ENCODE results near the gene RUNDC1.
"Not testable (repeated sequence)": the region's sequence is repeated elsewhere in the genome, so short reads cannot be mapped to it uniquely, and the experiment has no call there.

The RUNDC1 gene

GRCh38 chr17:42997984-42998938 lies 17.9 kb downstream of the RUNDC1 start, which contains the start of gene RPL27:
RPL27 (plus strand) TSS chr17:42998419; CDS start chr17:42998751, 332 bp downstream.
- Mint-ChIP-seq H3K4me3 (peak within 1 kb of the TSS; percentile 95 to 97 (median 97)), H3K36me3 (ENCODE audit: low read depth) (peaks cover 38% of the 10 kb centered on the region), H3K9me3 (no peaks in the 10 kb centered on the region), H3K27ac (peak within 1 kb of the TSS; percentile 71 to 98 (median 84)), H3K4me1 (peaks cover 18% of the 10 kb centered on the region), H3K27me3 (ENCODE audit: low read depth) (no peaks in the 10 kb centered on the region)
- peak; percentile 83 to 91 (median 91) for TF ChIP-seq CTCF (IDR thresholded peaks at IDR 0.05; ENCODE audit: unreplicated experiment in 3 of 3)

GRCh38 chr17:42999003-42999525 lies 18.7 kb downstream of the RUNDC1 start:
- peaks cover 18% of the 10 kb centered on the region for H3K4me1 Mint-ChIP-seq
- H3K27me3 Mint-ChIP-seq (ENCODE audit: low read depth), result no peaks in the 10 kb centered on the region
- no peak for TF ChIP-seq CTCF (IDR thresholded peaks at IDR 0.05; ENCODE audit: unreplicated experiment in 3 of 3)
- H3K4me3 Mint-ChIP-seq, result peak overlapping the region; percentile 95 to 97 (median 97)
- H3K36me3 Mint-ChIP-seq (ENCODE audit: low read depth), result peaks cover 41% of the 10 kb centered on the region
- H3K9me3 Mint-ChIP-seq, result no peaks in the 10 kb centered on the region
- peak overlapping the region; percentile 71 to 98 (median 84) for H3K27ac Mint-ChIP-seq

GRCh38 chr17:43000894-43001293 lies 20.5 kb downstream of the RUNDC1 start:
- Mint-ChIP-seq H3K4me1 (peaks cover 18% of the 10 kb centered on the region), H3K36me3 (ENCODE audit: low read depth) (peaks cover 46% of the 10 kb centered on the region)
- not testable (repeated sequence) for H3K9me3 Mint-ChIP-seq; H3K27me3 Mint-ChIP-seq (ENCODE audit: low read depth); H3K27ac Mint-ChIP-seq; H3K4me3 Mint-ChIP-seq

- peak overlapping the region in 2 of 3 experiments; percentile 8 to 10 for H3K4me3 Mint-ChIP-seq
- H3K36me3 Mint-ChIP-seq (ENCODE audit: low read depth), result peaks cover 46% of the 10 kb centered on the region
- TF ChIP-seq CTCF (IDR thresholded peaks at IDR 0.05; ENCODE audit: unreplicated experiment in 3 of 3), result no peak
- H3K27me3 Mint-ChIP-seq (ENCODE audit: low read depth), result no peaks in the 10 kb centered on the region
- peak overlapping the region in 1 of 3 experiments; percentile 32 for H3K27ac Mint-ChIP-seq
- H3K9me3 Mint-ChIP-seq, result no peaks in the 10 kb centered on the region
- H3K4me1 Mint-ChIP-seq, result peaks cover 19% of the 10 kb centered on the region
These were observed 23.3 kb downstream of the RUNDC1 start for GRCh38 chr17:43003542-43004172.

GRCh38 chr17:43006639-43007551 lies 26.5 kb downstream of the RUNDC1 start, which contains the start of gene IFI35:
IFI35 (plus strand) TSS chr17:43006784; CDS start chr17:43006948, 164 bp downstream.
- Mint-ChIP-seq H3K4me3 (peak within 1 kb of the TSS; percentile 82 to 94 (median 92)), H3K27ac (peak within 1 kb of the TSS; percentile 90 to 98 (median 96)), H3K4me1 (peaks cover 6% of the 10 kb centered on the region), H3K9me3 (no peaks in the 10 kb centered on the region), H3K27me3 (ENCODE audit: low read depth) (no peaks in the 10 kb centered on the region), H3K36me3 (ENCODE audit: low read depth) (peaks cover 25% of the 10 kb centered on the region)
- peak in 1 of 3 experiments; percentile 28 for TF ChIP-seq CTCF (IDR thresholded peaks at IDR 0.05; ENCODE audit: unreplicated experiment in 3 of 3)

Data from nephron (organoid).